Fibroblast of lung (primary cell): ENCODE results near the gene GP1BB. TPM values are rescaled to one million over a fixed set of nuclear protein-coding genes. Genes with fewer than 3 reads are reported as not detected.

Experiments used
- DNase-seq, 2 donors: peaks; one replicate each; pipeline versions ENCODE4 v3.0.0 to v3.0.0-alpha.2; 2010; ENCODE audit warnings: low read depth in 2 of 2
- H2AFZ ChIP-seq: 2 replicates; pipeline ENCODE4 v1.5.1; 2012; ENCODE audit warnings: low read length, control low read depth, inconsistent platforms
- H3K27ac ChIP-seq: 2 replicates; pipeline ENCODE4 v1.5.1; 2011; ENCODE audit warnings: low read length, control low read depth; ENCODE audit not compliant: insufficient read depth
- H3K27me3 ChIP-seq: 2 replicates; pipeline ENCODE4 v1.5.1; 2011; ENCODE audit warnings: mild to moderate bottlenecking, low read length; ENCODE audit not compliant: control insufficient read depth, insufficient read depth
- H3K36me3 ChIP-seq: 2 replicates; pipeline ENCODE4 v1.5.1; 2011; ENCODE audit warnings: low read length; ENCODE audit not compliant: control insufficient read depth, insufficient read depth
- H3K4me1 ChIP-seq: 2 replicates; pipeline ENCODE4 v1.5.1; 2011; ENCODE audit warnings: low read length; ENCODE audit not compliant: control insufficient read depth, insufficient read depth; ENCODE audit errors: extremely low read depth
- H3K4me2 ChIP-seq: 2 replicates; pipeline ENCODE4 v1.5.1; 2011; ENCODE audit warnings: low read length, control low read depth; ENCODE audit not compliant: insufficient read depth; ENCODE audit errors: extremely low read depth
- H3K4me3 ChIP-seq, 4 experiments: fragments of 200-600 bp in 1 of 4; sonication (generic) in 1 of 4; replicated peaks in 1 of 4; 2 replicates each; pipeline ENCODE4 v1.5.1; 2011 to 2016; ENCODE audit warnings: low read length in 4 of 4, low read depth in 3 of 4, mild to moderate bottlenecking in 3 of 4, control low read depth in 2 of 4, inconsistent platforms in 1 of 4, mixed read lengths in 1 of 4; ENCODE audit not compliant: insufficient read depth in 1 of 4; ENCODE audit errors: control extremely low read depth in 1 of 4
- H3K79me2 ChIP-seq: 2 replicates; pipeline ENCODE4 v1.5.1; 2012; ENCODE audit warnings: mild to moderate bottlenecking, low read length, inconsistent platforms; ENCODE audit not compliant: control insufficient read depth, insufficient read depth
- H3K9ac ChIP-seq: 2 replicates; pipeline ENCODE4 v1.5.1; 2011; ENCODE audit warnings: mild to moderate bottlenecking, low read length, control low read depth; ENCODE audit not compliant: insufficient read depth
- H3K9me3 ChIP-seq: 2 replicates; pipeline ENCODE4 v1.5.1; 2012; ENCODE audit warnings: low read depth, low read length; ENCODE audit not compliant: control insufficient read depth, insufficient read depth
- H4K20me1 ChIP-seq: 2 replicates; pipeline ENCODE4 v1.5.1; 2011; ENCODE audit warnings: low read length; ENCODE audit not compliant: control insufficient read depth, insufficient read depth; ENCODE audit errors: extremely low read depth
- CTCF ChIP-seq, 2 donors: IDR thresholded peaks in 1 of 2; conservative IDR thresholded peaks in 1 of 2; 1 replicate in 1 of 2; 2 replicates in 1 of 2; pipeline ENCODE4 v1.5.1; 2011 to 2012; ENCODE audit warnings: low read length in 2 of 2, control low read depth in 1 of 2, inconsistent platforms in 1 of 2, low read depth in 1 of 2, mild to moderate bottlenecking in 1 of 2
- EZH2 ChIP-seq: IDR thresholded peaks from 2 replicates; pipeline ENCODE4 v1.5.1; 2012; ENCODE audit warnings: low read length, control low read depth, mild to moderate bottlenecking; ENCODE audit errors: missing control alignments
- polyA plus RNA-seq, 2 donors: library from polyadenylated mRNA; depleted of rRNA in 1 of 2; stranded (reverse) in 1 of 2; unstranded in 1 of 2; fragments of >200 nt; gene quantifications; 2 replicates each; pipeline ENCODE4 v1.2.1, GENCODE V29; 2011 to 2012; ENCODE audit warnings: missing spikeins in 1 of 2
- total RNA-seq: library from RNA; depleted of rRNA; stranded (reverse); fragments of >200 nt; gene quantifications from 2 replicates; pipeline ENCODE4 v1.2.1, GENCODE V29; 2014

Gene GP1BB
- total and polyA plus RNA-seq, 2 donors (not counting 1 experiment from before 2014, with no cell fraction given) = 0.50 to 1.8 TPM

GRCh38 chr22:19772422-19772672 is 49.0 kb downstream of the GP1BB start:
- TF ChIP-seq EZH2 = no peak
- no peak for TF ChIP-seq CTCF (conservative IDR thresholded peaks at IDR 0.05 in 1 of 2, IDR thresholded peaks at IDR 0.05 in 1 of 2; ENCODE audit: low read depth in 1 of 2, low read length in 2 of 2)
- DNase-seq = no peak
- H3K4me3 ChIP-seq = no peak overlapping the region
- no peak overlapping the region for H3K27ac ChIP-seq
- H3K9ac ChIP-seq = no peak overlapping the region
- H3K4me1 ChIP-seq = no peaks in the 10 kb centered on the region
- H2AFZ ChIP-seq = no peak overlapping the region
- no peaks in the 10 kb centered on the region for H4K20me1 ChIP-seq
- H3K36me3 ChIP-seq = no peaks in the 10 kb centered on the region
- H3K4me2 ChIP-seq = no peak overlapping the region
- peaks cover 26% of the 10 kb centered on the region for H3K27me3 ChIP-seq
- H3K9me3 ChIP-seq = no peaks in the 10 kb centered on the region
- no peaks in the 10 kb centered on the region for H3K79me2 ChIP-seq

- Histone ChIP-seq H3K4me2 (no peak overlapping the region), H3K9ac (no peak overlapping the region), H3K36me3 (no peaks in the 10 kb centered on the region), H3K27ac (no peak overlapping the region), H3K4me3 (no peak overlapping the region), H3K4me1 (no peaks in the 10 kb centered on the region), H2AFZ (no peak overlapping the region), H3K9me3 (no peaks in the 10 kb centered on the region), H3K79me2 (no peaks in the 10 kb centered on the region), H3K27me3 (peaks cover 21% of the 10 kb centered on the region), H4K20me1 (no peaks in the 10 kb centered on the region)
- no peak for DNase-seq
- TF ChIP-seq CTCF (conservative IDR thresholded peaks at IDR 0.05 in 1 of 2, IDR thresholded peaks at IDR 0.05 in 1 of 2; ENCODE audit: low read depth in 1 of 2, low read length in 2 of 2) (no peak), EZH2 (no peak)
These were observed 49.5 kb downstream of the GP1BB start for GRCh38 chr22:19772673-19773469.

GRCh38 chr22:19773470-19774040 is 50.2 kb downstream of the GP1BB start:
- Histone ChIP-seq H4K20me1 (no peaks in the 10 kb centered on the region), H3K27ac (no peak overlapping the region), H3K9me3 (no peaks in the 10 kb centered on the region), H3K4me3 (no peak overlapping the region), H3K9ac (no peak overlapping the region), H3K27me3 (peaks cover 14% of the 10 kb centered on the region), H3K4me2 (no peak overlapping the region), H3K36me3 (no peaks in the 10 kb centered on the region), H3K79me2 (no peaks in the 10 kb centered on the region), H2AFZ (no peak overlapping the region), H3K4me1 (no peaks in the 10 kb centered on the region)
- no peak for DNase-seq
- TF ChIP-seq CTCF (conservative IDR thresholded peaks at IDR 0.05 in 1 of 2, IDR thresholded peaks at IDR 0.05 in 1 of 2; ENCODE audit: low read depth in 1 of 2, low read length in 2 of 2) (no peak), EZH2 (no peak)

Other genes starting within 250 kb of the GP1BB start
- gene UFD1, start 244.3 kb upstream of the GP1BB start, total RNA-seq = 39.3 and 41.3 TPM in 2 replicates
- gene UFD1, start 244.3 kb upstream of the GP1BB start, polyA plus RNA-seq = 86.2 and 140 TPM in 2 replicates
- gene CDC45, start 243.6 kb upstream of the GP1BB start, total RNA-seq = 1.0 and 3.8 TPM in 2 replicates
- 12.0 and 30.4 TPM in 2 replicates for gene CDC45, start 243.6 kb upstream of the GP1BB start, polyA plus RNA-seq
- 0.33 and 0.51 TPM in 2 replicates for gene CLDN5, start 199.1 kb upstream of the GP1BB start, total RNA-seq
- not detected in 2 replicates for gene CLDN5, start 199.1 kb upstream of the GP1BB start, polyA plus RNA-seq
- gene SEPTIN5, start 9.0 kb upstream of the GP1BB start, total RNA-seq = 19.8 and 25.8 TPM in 2 replicates
- 10.8 and 14.5 TPM in 2 replicates for gene SEPTIN5, start 9.0 kb upstream of the GP1BB start, polyA plus RNA-seq
- not detected in 2 replicates for gene TBX1, start 37.2 kb downstream of the GP1BB start, total RNA-seq
- not detected in 2 replicates for gene TBX1, start 37.2 kb downstream of the GP1BB start, polyA plus RNA-seq
- 6.4 and 7.8 TPM in 2 replicates for gene GNB1L, start 131.3 kb downstream of the GP1BB start, total RNA-seq
- gene GNB1L, start 131.3 kb downstream of the GP1BB start, polyA plus RNA-seq = 1.4 and 2.1 TPM in 2 replicates
- gene RTL10, start 131.3 kb downstream of the GP1BB start, total RNA-seq = 7.3 and 7.7 TPM in 2 replicates
- gene RTL10, start 131.3 kb downstream of the GP1BB start, polyA plus RNA-seq = 5.6 and 6.5 TPM in 2 replicates
- 192 and 305 TPM in 2 replicates for gene COMT, start 218.2 kb downstream of the GP1BB start, total RNA-seq
- 150 and 208 TPM in 2 replicates for gene COMT, start 218.2 kb downstream of the GP1BB start, polyA plus RNA-seq
- gene TXNRD2, start 218.3 kb downstream of the GP1BB start, total RNA-seq = 18.2 and 30.7 TPM in 2 replicates
- gene TXNRD2, start 218.3 kb downstream of the GP1BB start, polyA plus RNA-seq = 13.2 and 19.7 TPM in 2 replicates